GM19239 (cell line): ENCODE measurements around the gene ODAD3.
A peak's percentile ranks its signal among the peaks of the same experiment; 100 is the strongest.
"Not testable (repeated sequence)": the region's sequence is repeated elsewhere in the genome, so short reads cannot be mapped to it uniquely, and the experiment has no call there.

Experiments
- DNase-seq: peaks from one replicate; pipeline ENCODE4 v3.0.0; 2011; ENCODE audit warnings: low spot score; ENCODE audit not compliant: insufficient read length
- FAIRE-seq: peaks from 2 replicates; lab custom pipeline; 2011; peaks lifted over from hg19 to GRCh38; lab: Jason Lieb, UNC

Gene ODAD3

DNA sequence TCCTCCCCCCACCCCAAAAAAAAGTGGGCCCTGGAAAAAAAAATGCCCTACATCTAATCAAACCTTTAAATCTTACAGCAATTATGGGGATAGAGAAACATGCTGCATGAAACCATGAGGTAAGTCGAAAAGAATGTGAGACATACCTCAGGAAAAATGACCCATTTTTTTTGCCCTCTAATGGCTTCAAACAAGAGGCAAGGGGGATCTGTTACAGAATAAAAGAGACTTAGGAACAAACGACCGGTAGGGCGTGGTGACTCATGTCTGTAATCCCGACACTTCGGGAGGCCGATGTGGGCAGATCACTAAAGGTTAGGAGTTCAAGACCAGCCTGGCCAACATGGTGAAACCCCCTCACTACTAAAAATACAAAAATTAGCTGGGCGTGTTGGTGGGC is 24.2 kb downstream of the ODAD3 start:
- DNase-seq, result no peak
- no peak for FAIRE-seq

- no peak for FAIRE-seq
Observed at GRCh38 chr19:11408591-11408990, 26.3 kb downstream of the ODAD3 start.

GRCh38 chr19:11406703-11407236 is 28.2 kb downstream of the ODAD3 start:
- DNase-seq, FAIRE-seq: not testable (repeated sequence)

More at GRCh38 chr19:11408591-11408990, 26.3 kb downstream of the ODAD3 start:
- DNase-seq, result no peak

DNA sequence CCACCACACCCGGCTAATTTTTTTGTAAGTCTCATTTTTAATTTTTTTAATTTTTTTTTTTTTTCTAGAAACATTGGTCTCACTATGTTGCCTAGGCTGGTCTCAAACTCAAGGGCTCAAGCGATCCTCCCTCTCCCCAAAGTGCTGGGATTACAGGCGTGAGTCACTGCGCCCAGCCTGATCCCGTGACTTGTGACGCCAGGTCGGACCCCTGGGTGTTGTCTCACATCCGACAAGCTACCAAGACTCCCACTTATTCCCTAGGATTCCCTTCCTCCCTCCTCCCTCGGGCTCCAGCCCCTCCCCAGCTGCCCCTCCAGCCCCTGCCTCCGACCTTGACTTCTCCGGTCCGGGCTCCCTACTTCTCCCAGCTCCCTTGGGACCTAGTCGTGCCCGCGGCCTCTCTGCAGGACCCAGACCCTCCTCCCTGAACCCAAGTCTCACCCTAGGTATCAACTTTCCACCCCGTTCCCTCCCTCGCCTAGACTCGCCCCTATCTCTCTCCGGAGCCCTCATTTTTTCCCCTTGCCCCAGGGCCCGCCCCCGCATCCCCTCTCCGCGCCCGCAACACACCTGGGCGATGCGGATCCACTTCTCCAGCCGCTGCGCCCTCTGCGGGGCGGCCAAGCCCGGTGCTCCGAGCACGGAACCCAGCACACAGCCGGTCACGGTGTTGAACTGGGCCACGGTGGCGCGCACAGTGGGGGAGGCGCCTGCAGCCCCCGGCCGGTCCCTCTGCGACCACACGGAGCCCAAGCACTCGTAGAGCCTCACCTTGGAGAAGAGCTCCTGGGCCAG is 28.9 kb downstream of the ODAD3 start:
- DNase-seq (no peak), FAIRE-seq (no peak)

- no peak for FAIRE-seq
- no peak for DNase-seq
Observed at GRCh38 chr19:11404588-11405222, 30.2 kb downstream of the ODAD3 start.

- DNase-seq (no peak), FAIRE-seq (no peak)
Observed at GRCh38 chr19:11401808-11402543, 32.9 kb downstream of the ODAD3 start.

DNA sequence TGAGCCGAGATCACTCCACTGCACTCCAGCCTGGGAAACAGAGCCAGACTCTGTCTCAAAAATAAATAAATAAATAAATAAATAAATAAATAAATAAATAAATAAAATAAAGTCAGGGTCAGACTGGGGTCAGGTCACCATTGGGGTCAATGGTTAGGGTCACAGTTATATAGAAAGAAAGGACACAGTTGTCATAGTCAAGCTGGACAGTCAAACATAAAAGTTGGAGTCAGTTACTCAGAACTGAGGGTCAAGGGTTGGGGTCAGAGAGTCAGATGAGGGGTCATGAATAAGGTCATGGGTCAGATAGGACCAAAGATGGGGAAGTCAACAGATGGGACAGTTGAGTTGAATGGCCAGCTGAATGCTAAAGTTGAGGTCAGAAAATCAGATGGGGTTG is 34.1 kb downstream of the ODAD3 start:
- no peak for FAIRE-seq
- DNase-seq, result no peak

- FAIRE-seq, result no peak
Observed at GRCh38 chr19:11399667-11400066, 35.3 kb downstream of the ODAD3 start.

DNA sequence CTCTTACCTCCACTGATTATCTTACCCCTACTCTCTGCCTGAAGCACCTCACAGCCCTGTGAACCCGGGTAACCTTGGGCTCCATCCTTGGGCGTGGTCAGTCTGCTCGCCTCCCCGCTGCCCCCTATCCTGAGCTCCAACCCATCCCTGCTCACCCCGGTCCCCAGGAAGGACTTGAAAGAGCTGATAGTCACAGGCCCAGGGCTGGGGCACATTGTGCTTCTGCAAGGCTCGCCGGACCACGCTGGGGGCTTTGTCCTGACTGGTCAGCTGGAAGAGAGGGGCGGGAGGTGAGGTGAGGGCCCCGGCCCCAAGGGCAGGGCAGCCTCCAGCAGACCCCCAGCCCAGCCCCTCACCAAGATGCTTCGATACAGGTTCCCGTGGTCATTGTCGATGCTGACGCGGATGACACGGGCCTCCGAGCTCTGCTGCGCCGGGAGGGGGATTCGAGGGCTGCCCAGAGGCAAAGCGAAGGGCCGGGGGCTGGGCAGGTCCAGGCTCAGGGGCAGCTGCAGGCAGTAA is 37.8 kb downstream of the ODAD3 start:
- FAIRE-seq, result no peak
- DNase-seq, result no peak

More at GRCh38 chr19:11399667-11400066, 35.3 kb downstream of the ODAD3 start:
- no peak for DNase-seq

DNA sequence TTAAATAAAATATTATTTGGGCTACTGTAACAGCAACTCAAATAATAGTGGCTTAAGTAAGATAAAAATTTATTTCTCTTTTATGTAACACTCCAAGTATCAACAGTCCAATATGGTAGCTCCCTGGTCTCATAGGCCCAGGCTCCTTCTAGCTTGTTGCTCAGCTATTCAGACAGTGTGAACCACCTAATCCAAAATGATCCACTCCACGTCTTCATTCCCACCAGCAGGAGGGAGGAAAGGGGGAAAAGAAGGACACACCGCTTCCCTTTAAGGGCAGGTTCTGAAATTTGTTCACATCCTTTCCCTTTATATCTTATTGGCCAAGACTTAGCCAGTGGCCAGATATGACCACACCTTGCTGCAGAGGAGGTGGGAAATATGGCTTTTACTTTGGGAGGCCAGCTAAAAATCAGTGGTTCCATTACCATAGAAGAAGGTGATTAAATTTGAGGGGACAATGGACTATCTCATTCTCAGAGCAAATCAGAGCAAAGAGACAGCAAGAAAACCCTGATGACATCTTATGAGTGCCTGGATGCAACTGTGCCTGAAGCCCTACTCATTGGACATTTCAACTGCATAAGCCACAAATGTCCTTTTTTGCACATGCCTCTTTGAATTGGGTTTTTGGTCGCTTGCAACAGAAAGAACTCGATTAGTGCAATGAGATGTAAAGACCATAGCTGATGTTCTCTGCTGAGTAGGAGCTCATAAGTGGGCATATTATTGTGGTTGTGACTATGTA is 43.8 kb downstream of the ODAD3 start:
- no peak for FAIRE-seq
- DNase-seq, result no peak

DNA sequence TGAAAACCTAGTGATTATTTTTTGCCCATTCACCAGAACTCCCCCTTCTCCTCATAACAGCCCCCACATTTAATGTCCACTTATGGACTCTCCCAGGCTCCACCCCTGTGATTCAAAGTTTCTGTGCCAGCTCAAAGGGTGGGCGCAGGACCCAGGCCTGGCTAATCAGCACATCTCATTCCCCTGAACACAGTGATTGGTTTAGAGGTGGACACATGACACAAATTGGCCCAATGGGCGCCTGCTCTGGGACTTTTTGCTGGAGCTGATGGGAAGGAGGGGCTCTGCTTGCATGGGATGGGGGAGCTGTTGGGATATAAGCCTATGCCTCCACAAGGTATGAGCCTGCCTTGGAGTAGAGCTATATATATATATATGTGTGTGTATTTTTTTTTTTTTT is 44.6 kb downstream of the ODAD3 start:
- FAIRE-seq (no peak), DNase-seq (no peak)

DNA sequence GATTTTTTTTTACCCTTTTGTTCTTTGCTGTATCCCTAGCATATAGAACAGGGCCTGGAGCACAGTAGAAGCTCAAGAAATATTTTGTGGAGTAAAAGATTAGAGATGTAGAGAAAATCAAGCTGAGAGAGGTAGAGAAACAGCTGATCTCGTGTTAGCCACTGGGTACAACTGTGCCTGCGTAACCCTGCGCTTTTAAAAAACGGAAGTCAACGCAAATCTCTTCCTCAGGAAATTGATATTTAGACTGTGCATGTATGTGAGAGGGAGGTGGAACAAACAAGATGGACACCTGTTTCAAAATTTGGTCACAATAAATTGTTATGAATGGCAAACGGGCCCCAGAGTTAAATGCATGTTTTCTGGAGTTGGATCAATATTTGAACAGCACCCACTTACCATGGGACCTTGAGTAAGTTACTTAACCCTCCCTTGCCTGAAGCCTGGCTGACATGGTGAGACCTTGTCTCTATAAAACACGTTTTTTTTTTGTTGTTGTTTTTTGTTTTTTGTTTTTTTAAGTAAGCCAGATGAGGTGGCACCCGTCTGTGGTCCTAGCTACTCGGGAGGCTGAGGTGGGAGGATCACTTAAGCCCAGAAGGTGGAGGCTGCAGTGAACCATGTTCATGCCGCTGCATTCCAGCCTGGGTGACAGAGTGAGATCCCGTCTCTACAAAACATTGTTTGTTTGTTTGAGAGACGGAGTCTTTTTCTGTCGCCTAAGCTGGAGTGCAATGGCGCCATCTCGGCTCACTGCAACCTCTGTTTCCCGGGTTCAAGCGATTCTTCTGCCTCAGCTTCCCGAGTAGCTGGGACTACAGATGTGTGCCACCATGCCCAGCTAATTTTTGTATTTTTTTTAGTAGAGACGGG is 47.5 kb downstream of the ODAD3 start:
- FAIRE-seq, result no peak
- DNase-seq, result no peak

GRCh38 chr19:11384778-11385129 is 50.2 kb downstream of the ODAD3 start:
- no peak for DNase-seq
- no peak for FAIRE-seq

DNA sequence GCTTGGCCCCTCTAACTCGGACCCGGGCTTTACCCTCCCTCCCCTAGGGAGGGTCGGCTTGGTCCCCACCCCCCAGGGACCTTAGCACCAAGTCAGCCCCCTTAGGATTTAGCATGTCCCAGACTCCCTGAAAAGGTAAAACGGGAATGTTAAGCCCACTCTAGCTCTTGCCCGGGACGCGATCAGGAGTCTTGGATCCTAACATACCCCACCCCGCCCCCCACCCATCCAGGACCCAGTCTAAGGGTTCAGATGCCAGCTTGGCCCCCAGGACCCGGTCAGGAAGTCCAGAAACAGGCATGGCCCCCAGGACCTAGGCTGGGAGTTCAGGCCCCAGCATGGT is 51.2 kb downstream of the ODAD3 start:
- FAIRE-seq (no peak), DNase-seq (no peak)

DNA sequence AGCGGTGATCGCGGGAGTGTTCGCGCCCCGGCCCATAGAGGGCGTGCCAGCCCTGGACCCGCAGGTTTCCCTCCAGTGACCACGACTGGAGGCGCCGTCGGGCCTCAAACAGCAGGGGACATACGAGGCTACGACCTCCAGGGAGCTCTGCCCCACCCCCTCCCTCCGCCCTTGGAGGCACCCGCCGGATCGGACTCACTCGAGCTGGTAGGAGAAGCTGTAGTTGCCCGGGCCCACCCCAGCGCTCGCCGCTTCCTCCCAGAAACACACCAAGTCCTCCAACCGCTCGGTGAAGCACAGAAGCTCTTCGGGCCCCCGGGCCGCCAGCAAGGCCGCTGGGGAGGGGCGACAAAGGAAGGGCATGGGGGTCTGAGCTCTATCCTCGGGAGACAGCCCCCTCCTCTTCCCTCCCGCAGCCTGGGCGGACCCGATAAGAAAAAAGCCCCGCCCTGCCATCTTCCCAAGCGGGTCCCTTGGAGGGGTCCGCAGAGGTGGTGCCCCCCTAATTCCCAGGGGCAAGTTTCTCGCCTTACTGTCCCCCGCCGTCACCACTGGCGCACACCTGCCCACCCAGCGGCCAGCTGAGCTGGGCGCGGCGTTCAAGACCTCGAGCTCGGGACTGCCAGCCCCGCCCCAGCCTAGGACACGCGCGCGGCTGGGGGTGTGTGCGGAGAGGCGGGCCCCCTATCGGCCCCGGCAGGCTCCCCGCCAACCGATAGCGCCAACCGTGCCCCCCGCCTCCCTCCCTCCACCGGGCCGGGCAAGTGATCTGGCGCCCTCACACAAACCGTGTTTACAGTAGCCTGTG is 51.8 kb downstream of the ODAD3 start:
- DNase-seq, result no peak
- FAIRE-seq, result no peak

GRCh38 chr19:11380653-11381537 is 54.0 kb downstream of the ODAD3 start:
- FAIRE-seq, result peak; percentile 92
- DNase-seq, result peak; percentile 97

DNA sequence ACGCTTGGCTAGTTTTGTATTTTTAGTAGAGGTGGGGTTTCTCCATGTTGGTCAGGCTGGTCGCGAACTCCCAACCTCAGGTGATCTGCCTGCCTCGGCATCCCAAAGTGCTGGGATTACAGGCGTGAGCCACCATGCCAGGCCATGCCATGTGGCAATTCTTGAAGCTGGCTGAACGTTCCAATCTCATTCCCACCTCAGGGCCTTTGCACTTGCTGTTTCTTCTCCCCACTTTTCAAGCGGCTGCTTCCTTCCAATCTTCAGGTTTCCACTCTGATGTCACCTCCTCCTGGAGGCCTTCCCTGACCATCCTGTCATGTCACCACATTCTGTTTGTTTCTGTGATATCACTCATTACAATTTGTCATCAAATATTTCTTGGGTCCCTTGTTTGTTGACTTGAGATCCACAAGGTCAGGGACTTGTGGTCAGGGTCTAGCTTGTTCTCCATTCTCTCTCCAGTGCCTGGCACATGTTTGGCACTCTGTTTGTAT is 55.0 kb downstream of the ODAD3 start:
- FAIRE-seq (no peak), DNase-seq (no peak)
